ENCODE results near the gene ARHGAP26. TPM values are rescaled to one million over a fixed set of nuclear protein-coding genes. Genes with fewer than 3 reads are reported as not detected.

ARHGAP26 gene
- total RNA-seq (2022; extraction: Qiagen RNA extraction; ENCODE audit: low read depth): 7.6 to 9.5 TPM (median 7.9 TPM) in 5 replicates

GRCh38 chr5:142769793-142770649, at the start of gene ARHGAP26:
Gene ARHGAP26 (plus strand): TSS chr5:142770377. CDS start chr5:142770762, 385 bp downstream.

Other genes starting within 250 kb of the ARHGAP26 start
- gene FGF1, start 84.3 kb upstream of the ARHGAP26 start, total RNA-seq (2022; extraction: Qiagen RNA extraction; ENCODE audit: low read depth): 0.13 to 1.3 TPM (median 0.32 TPM) in 5 replicates

Data from A549 treated with CpdA at 1 μM for 4 hours (cell line).